ENCODE measurements around the gene CAV3. TPM values are rescaled to one million over a fixed set of nuclear protein-coding genes. Genes with fewer than 3 reads are reported as not detected.

The CAV3 gene
- total and polyA plus RNA-seq, 2 donors (not counting 3 experiments of a cell fraction or from before 2014, with no cell fraction given): not detected

GRCh38 chr3:8729479-8729878 is 4.1 kb upstream of the CAV3 start:
- Histone ChIP-seq H3K9ac (replicated peaks; ENCODE audit: extremely low read depth, insufficient read depth, low read length) (no peak overlapping the region), H3K36me3 (ENCODE audit: control insufficient read depth in 2 of 2, extremely low read depth in 1 of 2, insufficient read depth in 2 of 2, low read length in 2 of 2) (no peaks in the 10 kb centered on the region), H3K79me2 (ENCODE audit: control insufficient read depth, insufficient read depth, low read length) (no peaks in the 10 kb centered on the region), H3K4me1 (ENCODE audit: control insufficient read depth, extremely low read depth, insufficient read depth, low read length) (no peaks in the 10 kb centered on the region), H3K4me2 (ENCODE audit: insufficient read depth, low read length) (no peak overlapping the region), H3K9me3 (replicated peaks; ENCODE audit: control insufficient read depth, insufficient read depth, low read length) (no peaks in the 10 kb centered on the region), H2AFZ (ENCODE audit: low read depth, low read length) (no peak overlapping the region), H4K20me1 (replicated peaks; ENCODE audit: control insufficient read depth, extremely low read depth, insufficient read depth, low read length) (no peaks in the 10 kb centered on the region), H3K27me3 (ENCODE audit: control insufficient read depth in 2 of 2, insufficient read depth in 2 of 2, low read length in 2 of 2) (no peaks in the 10 kb centered on the region), H3K9me1 (replicated peaks; ENCODE audit: control insufficient read depth, extremely low read depth, insufficient read depth, low read length) (no peaks in the 10 kb centered on the region), H3K4me3 (replicated peaks in 1 of 3; ENCODE audit: insufficient read depth in 1 of 3, low read depth in 1 of 3, low read length in 3 of 3) (no peak overlapping the region), H3K27ac (ENCODE audit: insufficient read depth, low read depth, low read length) (no peak overlapping the region)
- dilution Hi-C loops (cut with MboI; ENCODE audit: extremely low pct_ligation_motif_present, low sequenced_read_pairs) (no loop called here), intact Hi-C loops (cut with micrococcal nuclease) (no loop called here)
- ChIA-PET CTCF (interaction anchor here (0.7 to 1.8 kb wide), 4 partner anchors 12 to 17 kb away, joined by 3 to 7 read pairs (median 4); no protein-coding TSS in a partner anchor), POLR2A (no interaction called here)
- FAIRE-seq (no peak), DNase-seq (ENCODE audit: low read depth, low spot score) (no peak)
- TF ChIP-seq, protein P1, sequence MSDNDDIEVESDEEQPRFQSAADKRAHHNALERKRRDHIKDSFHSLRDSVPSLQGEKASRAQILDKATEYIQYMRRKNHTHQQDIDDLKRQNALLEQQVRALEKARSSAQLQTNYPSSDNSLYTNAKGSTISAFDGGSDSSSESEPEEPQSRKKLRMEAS (IDR thresholded peaks at IDR 0.05; ENCODE audit: insufficient read depth, insufficient read length): no peak
- TF ChIP-seq POLR2AphosphoS5 (IDR thresholded peaks at IDR 0.05; ENCODE audit: insufficient read depth, low read depth, low read length) (no peak), JUN (IDR thresholded peaks at IDR 0.05; ENCODE audit: borderline replicate concordance, insufficient read depth, insufficient read length, low read depth) (no peak)
- no TSS peak for BruUV-seq (replicated peaks)

DNA sequence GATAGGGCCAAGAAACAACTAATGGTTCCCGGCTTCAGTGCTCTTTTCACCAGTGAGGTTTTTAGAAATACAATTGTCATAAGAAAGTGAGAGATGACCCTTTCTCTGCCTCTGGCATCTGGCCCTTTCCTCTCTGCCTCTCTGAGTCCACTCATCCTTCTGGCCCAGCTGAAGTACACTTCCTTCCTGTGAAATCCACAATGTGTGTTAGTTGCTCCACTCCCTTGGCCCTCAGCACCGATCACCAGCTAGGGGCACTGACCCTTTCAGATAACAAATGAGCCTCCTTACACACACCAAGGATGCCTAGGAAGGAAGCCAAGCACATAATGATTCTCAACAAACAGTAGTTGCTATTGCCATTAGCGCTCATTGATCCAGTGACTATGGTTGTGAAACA is 2.9 kb upstream of the CAV3 start:
- no TSS peak for BruUV-seq (replicated peaks)
- no peak overlapping the region for H3K4me2 ChIP-seq (ENCODE audit: insufficient read depth, low read length)
- H3K27me3 ChIP-seq (ENCODE audit: control insufficient read depth in 2 of 2, insufficient read depth in 2 of 2, low read length in 2 of 2): no peaks in the 10 kb centered on the region
- H3K79me2 ChIP-seq (ENCODE audit: control insufficient read depth, insufficient read depth, low read length): no peaks in the 10 kb centered on the region
- no peaks in the 10 kb centered on the region for H3K9me1 ChIP-seq (replicated peaks; ENCODE audit: control insufficient read depth, extremely low read depth, insufficient read depth, low read length)
- no peaks in the 10 kb centered on the region for H4K20me1 ChIP-seq (replicated peaks; ENCODE audit: control insufficient read depth, extremely low read depth, insufficient read depth, low read length)
- FAIRE-seq: no peak
- no peak overlapping the region for H2AFZ ChIP-seq (ENCODE audit: low read depth, low read length)
- no peak for TF ChIP-seq POLR2A (IDR thresholded peaks at IDR 0.05; ENCODE audit: low read depth, low read length)
- no peak for TF ChIP-seq JUN (IDR thresholded peaks at IDR 0.05; ENCODE audit: borderline replicate concordance, insufficient read depth, insufficient read length, low read depth)
- TF ChIP-seq POLR2AphosphoS5 (IDR thresholded peaks at IDR 0.05; ENCODE audit: insufficient read depth, low read depth, low read length): no peak
- no peak for TF ChIP-seq FOS (IDR thresholded peaks at IDR 0.05; ENCODE audit: borderline replicate concordance, insufficient read depth, low read length)
- TF ChIP-seq, protein P1 (IDR thresholded peaks at IDR 0.05; ENCODE audit: insufficient read depth, insufficient read length): no peak
- TF ChIP-seq MYC (IDR thresholded peaks at IDR 0.05; ENCODE audit: low read depth, low read length): no peak
- no peak for TF ChIP-seq GATA2 (IDR thresholded peaks at IDR 0.05; ENCODE audit: insufficient read depth, insufficient read length, low read depth, low read length)
- no peaks in the 10 kb centered on the region for H3K9me3 ChIP-seq (replicated peaks; ENCODE audit: control insufficient read depth, insufficient read depth, low read length)
- DNase-seq (ENCODE audit: low read depth, low spot score): no peak
- H3K4me1 ChIP-seq (ENCODE audit: control insufficient read depth, extremely low read depth, insufficient read depth, low read length): no peaks in the 10 kb centered on the region
- H3K9ac ChIP-seq (replicated peaks; ENCODE audit: extremely low read depth, insufficient read depth, low read length): no peak overlapping the region
- intact Hi-C loops (cut with micrococcal nuclease): no loop called here
- POLR2A ChIA-PET: no interaction called here
- CTCF ChIA-PET: interaction anchor here (1.1 to 1.8 kb wide), 4 partner anchors 11 to 22 kb away, joined by 3 to 7 read pairs (median 5); no protein-coding TSS in a partner anchor
- dilution Hi-C loops (cut with MboI; ENCODE audit: extremely low pct_ligation_motif_present, low sequenced_read_pairs): no loop called here
- H3K4me3 ChIP-seq (replicated peaks in 1 of 3; ENCODE audit: insufficient read depth in 1 of 3, low read depth in 1 of 3, low read length in 3 of 3): no peak overlapping the region
- no peaks in the 10 kb centered on the region for H3K36me3 ChIP-seq (ENCODE audit: control insufficient read depth in 2 of 2, extremely low read depth in 1 of 2, insufficient read depth in 2 of 2, low read length in 2 of 2)
- H3K27ac ChIP-seq (ENCODE audit: insufficient read depth, low read depth, low read length): no peak overlapping the region
